HepG2 (cell line): ENCODE measurements around the gene SPAG7. TPM values are rescaled to one million over a fixed set of nuclear protein-coding genes. Genes with fewer than 3 reads are reported as not detected.

Source experiments
- HMG20B ChIP-seq: conservative IDR thresholded peaks from 2 replicates; pipeline ENCODE4 v1.6.1; 2016; ENCODE audit warnings: missing genetic modification reagents, missing compliant biosample characterization
- ISX ChIP-seq: sonication (generic); formaldehyde crosslinking; conservative IDR thresholded peaks from 2 replicates; pipeline ENCODE4 v1.5.0; 2020; ENCODE audit warnings: missing genetic modification reagents
- KDM3A ChIP-seq: IDR thresholded peaks from 2 replicates; pipeline ENCODE4 v1.6.1; 2018; ENCODE audit warnings: low read depth, missing compliant biosample characterization
- KDM5A ChIP-seq: fragments of 200-600 bp; sonication (generic); IDR thresholded peaks from 2 replicates; pipeline ENCODE4 v1.7.0; 2018; ENCODE audit warnings: antibody characterized with exemption, mild to moderate bottlenecking, low read length, borderline replicate concordance
- MIER2 ChIP-seq: IDR thresholded peaks from 2 replicates; pipeline ENCODE4 v1.6.1; 2016; ENCODE audit warnings: missing biosample characterization, missing genetic modification reagents
- POGZ ChIP-seq: sonication (generic); formaldehyde crosslinking; IDR thresholded peaks from 2 replicates; pipeline ENCODE4 v1.4.0; 2020; ENCODE audit warnings: mild to moderate bottlenecking, missing genetic modification reagents
- RXRB ChIP-seq: IDR thresholded peaks from 2 replicates; pipeline ENCODE4 v1.6.1; 2016; ENCODE audit warnings: borderline replicate concordance, missing genetic modification reagents, missing compliant biosample characterization
- SAP130 ChIP-seq: IDR thresholded peaks from 2 replicates; pipeline ENCODE4 v1.6.1; 2016; ENCODE audit warnings: low read depth
- SRSF4 ChIP-seq: fragments of 200-400 bp; formaldehyde crosslinking; IDR thresholded peaks from one replicate; pipeline ENCODE4 v1.6.1; 2018; ENCODE audit warnings: mild to moderate bottlenecking, low read depth, low read length, moderate library complexity; ENCODE audit not compliant: poor library complexity, severe bottlenecking
- ZFP1 ChIP-seq: IDR thresholded peaks from 2 replicates; pipeline ENCODE4 v1.6.1; 2016
- ZNF138 ChIP-seq: sonication (generic); formaldehyde crosslinking; IDR thresholded peaks from 2 replicates; pipeline ENCODE4 v1.5.0; 2020; ENCODE audit warnings: mild to moderate bottlenecking, low read depth, missing genetic modification reagents
- ZNF20 ChIP-seq: sonication (generic); formaldehyde crosslinking; IDR thresholded peaks from 2 replicates; pipeline ENCODE4 v1.4.0; 2020; ENCODE audit warnings: mild to moderate bottlenecking, moderate library complexity, missing genetic modification reagents
- ZNF430 ChIP-seq: sonication (generic); formaldehyde crosslinking; IDR thresholded peaks from 2 replicates; pipeline ENCODE4 v1.9.0; 2021; ENCODE audit warnings: mild to moderate bottlenecking, missing genetic modification reagents
- ZNF850 ChIP-seq: sonication (generic); formaldehyde crosslinking; conservative IDR thresholded peaks from 2 replicates; pipeline ENCODE4 v1.9.0; 2021; ENCODE audit warnings: mild to moderate bottlenecking, missing genetic modification reagents
- ZSCAN25 ChIP-seq: sonication (generic); formaldehyde crosslinking; IDR thresholded peaks from 2 replicates; pipeline ENCODE4 v1.8.0; 2022; ENCODE audit warnings: mild to moderate bottlenecking, missing genetic modification reagents
- polyA plus RNA-seq, 8 experiments: library from polyadenylated mRNA; depleted of rRNA in 3 of 8; stranded (reverse) in 7 of 8; unstranded in 1 of 8; fragments of >200 nt; fragmentation: Illumina TruSeq in 4 of 8; extraction: Trizol in 4 of 8; gene quantifications; 2 replicates each; pipeline versions ENCODE4 v1.2.1 to v1.2.3, GENCODE V29; 2011 to 2016; ENCODE audit warnings: low read depth in 4 of 8, missing spikeins in 1 of 8, mixed read lengths in 1 of 8; ENCODE audit not compliant: insufficient read depth in 1 of 8
- total RNA-seq, 5 experiments: library from RNA; depleted of rRNA; stranded (reverse); fragments of >200 nt; fragmentation: Illumina TruSeq; extraction: Trizol; gene quantifications; 2 replicates each; pipeline ENCODE4 v1.2.3, GENCODE V29; 2016; ENCODE audit warnings: low read depth in 1 of 5
- TF ChIP-seq, protein P1 (sequence below): sonication (generic); formaldehyde crosslinking; IDR thresholded peaks from 2 replicates; pipeline ENCODE4 v1.5.1; 2020; ENCODE audit warnings: mild to moderate bottlenecking, missing genetic modification reagents, moderate library complexity
- TF ChIP-seq, protein P2 (sequence below): IDR thresholded peaks from 2 replicates; pipeline ENCODE4 v1.6.1; 2016; ENCODE audit warnings: missing biosample characterization, missing genetic modification reagents, low read depth
- TF ChIP-seq, protein P3 (sequence below), 2 experiments: sonication (generic) in 1 of 2; formaldehyde crosslinking in 1 of 2; IDR thresholded peaks; 2 replicates each; pipeline versions ENCODE4 v1.4.0 to v1.6.1; 2018 to 2020; ENCODE audit warnings: missing genetic modification reagents in 2 of 2, borderline replicate concordance in 1 of 2, low read depth in 1 of 2, mild to moderate bottlenecking in 1 of 2, missing biosample characterization in 1 of 2
- TF ChIP-seq, protein P4 (sequence below): sonication (generic); IDR thresholded peaks from 2 replicates; pipeline ENCODE4 v1.6.1; 2016; ENCODE audit warnings: low read depth, borderline replicate concordance
- TF ChIP-seq, protein P5 (sequence below): sonication (generic); formaldehyde crosslinking; IDR thresholded peaks from 2 replicates; pipeline ENCODE4 v1.4.0; 2020; ENCODE audit warnings: missing genetic modification reagents

The SPAG7 gene
- total and polyA plus RNA-seq, 2 of the 13 experiments (the other 11 are each of a cell fraction or from before 2014, with no cell fraction given), result 51.0 to 59.0 TPM

DNA sequence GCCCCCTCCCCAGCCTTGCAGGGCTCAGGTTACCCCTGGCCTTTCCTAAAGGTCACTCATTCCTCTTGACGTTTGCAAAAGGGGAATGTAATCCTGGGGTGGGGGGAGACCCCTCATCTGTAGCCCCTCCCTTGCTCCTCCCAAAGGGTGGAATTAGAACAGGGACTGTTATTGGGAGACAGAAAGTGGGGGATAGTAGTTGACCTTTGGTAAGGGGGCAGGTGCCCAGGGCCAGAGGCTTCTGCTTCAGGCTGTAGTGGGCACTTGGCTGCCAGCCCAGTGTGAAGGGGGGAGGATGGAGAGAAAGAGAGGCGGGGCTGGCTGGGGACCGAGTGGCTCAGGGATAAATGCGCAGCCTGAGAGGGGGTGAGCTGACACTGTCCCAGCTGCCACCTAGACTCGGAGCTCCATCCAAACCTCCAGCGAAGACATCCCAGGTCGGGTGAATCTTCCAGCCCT is 16.8 kb downstream of the SPAG7 start, which contains the start of gene ENO3 (continued):
- TF ChIP-seq, protein P1, sequence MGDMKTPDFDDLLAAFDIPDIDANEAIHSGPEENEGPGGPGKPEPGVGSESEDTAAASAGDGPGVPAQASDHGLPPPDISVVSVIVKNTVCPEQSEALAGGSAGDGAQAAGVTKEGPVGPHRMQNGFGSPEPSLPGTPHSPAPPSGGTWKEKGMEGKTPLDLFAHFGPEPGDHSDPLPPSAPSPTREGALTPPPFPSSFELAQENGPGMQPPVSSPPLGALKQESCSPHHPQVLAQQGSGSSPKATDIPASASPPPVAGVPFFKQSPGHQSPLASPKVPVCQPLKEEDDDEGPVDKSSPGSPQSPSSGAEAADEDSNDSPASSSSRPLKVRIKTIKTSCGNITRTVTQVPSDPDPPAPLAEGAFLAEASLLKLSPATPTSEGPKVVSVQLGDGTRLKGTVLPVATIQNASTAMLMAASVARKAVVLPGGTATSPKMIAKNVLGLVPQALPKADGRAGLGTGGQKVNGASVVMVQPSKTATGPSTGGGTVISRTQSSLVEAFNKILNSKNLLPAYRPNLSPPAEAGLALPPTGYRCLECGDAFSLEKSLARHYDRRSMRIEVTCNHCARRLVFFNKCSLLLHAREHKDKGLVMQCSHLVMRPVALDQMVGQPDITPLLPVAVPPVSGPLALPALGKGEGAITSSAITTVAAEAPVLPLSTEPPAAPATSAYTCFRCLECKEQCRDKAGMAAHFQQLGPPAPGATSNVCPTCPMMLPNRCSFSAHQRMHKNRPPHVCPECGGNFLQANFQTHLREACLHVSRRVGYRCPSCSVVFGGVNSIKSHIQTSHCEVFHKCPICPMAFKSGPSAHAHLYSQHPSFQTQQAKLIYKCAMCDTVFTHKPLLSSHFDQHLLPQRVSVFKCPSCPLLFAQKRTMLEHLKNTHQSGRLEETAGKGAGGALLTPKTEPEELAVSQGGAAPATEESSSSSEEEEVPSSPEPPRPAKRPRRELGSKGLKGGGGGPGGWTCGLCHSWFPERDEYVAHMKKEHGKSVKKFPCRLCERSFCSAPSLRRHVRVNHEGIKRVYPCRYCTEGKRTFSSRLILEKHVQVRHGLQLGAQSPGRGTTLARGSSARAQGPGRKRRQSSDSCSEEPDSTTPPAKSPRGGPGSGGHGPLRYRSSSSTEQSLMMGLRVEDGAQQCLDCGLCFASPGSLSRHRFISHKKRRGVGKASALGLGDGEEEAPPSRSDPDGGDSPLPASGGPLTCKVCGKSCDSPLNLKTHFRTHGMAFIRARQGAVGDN (CRISPR knock-in tag), result peak; percentile 57
- TF ChIP-seq, protein P2, sequence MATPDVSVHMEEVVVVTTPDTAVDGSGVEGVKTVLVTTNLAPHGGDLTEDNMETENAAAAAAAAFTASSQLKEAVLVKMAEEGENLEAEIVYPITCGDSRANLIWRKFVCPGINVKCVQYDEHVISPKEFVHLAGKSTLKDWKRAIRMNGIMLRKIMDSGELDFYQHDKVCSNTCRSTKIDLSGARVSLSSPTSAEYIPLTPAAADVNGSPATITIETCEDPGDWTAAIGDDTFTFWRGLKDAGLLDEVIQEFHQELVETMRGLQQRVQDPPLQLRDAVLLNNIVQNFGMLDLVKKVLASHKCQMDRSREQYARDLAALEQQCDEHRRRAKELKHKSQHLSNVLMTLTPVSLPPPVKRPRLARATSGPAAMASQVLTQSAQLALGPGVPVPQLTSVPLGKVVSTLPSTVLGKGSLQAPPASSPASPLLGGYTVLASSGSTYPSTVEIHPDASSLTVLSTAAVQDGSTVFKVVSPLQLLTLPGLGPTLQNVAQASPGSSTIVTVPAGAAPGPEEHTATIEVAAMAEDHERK (CRISPR knock-in tag), result no peak
- TF ChIP-seq ZNF850 (CRISPR knock-in tag), result no peak
- TF ChIP-seq POGZ (CRISPR knock-in tag), result no peak
- TF ChIP-seq RXRB (CRISPR knock-in tag), result peak; percentile 58
- no peak for TF ChIP-seq SRSF4
- TF ChIP-seq ZNF20 (CRISPR knock-in tag), result no peak
- TF ChIP-seq, protein P3, sequence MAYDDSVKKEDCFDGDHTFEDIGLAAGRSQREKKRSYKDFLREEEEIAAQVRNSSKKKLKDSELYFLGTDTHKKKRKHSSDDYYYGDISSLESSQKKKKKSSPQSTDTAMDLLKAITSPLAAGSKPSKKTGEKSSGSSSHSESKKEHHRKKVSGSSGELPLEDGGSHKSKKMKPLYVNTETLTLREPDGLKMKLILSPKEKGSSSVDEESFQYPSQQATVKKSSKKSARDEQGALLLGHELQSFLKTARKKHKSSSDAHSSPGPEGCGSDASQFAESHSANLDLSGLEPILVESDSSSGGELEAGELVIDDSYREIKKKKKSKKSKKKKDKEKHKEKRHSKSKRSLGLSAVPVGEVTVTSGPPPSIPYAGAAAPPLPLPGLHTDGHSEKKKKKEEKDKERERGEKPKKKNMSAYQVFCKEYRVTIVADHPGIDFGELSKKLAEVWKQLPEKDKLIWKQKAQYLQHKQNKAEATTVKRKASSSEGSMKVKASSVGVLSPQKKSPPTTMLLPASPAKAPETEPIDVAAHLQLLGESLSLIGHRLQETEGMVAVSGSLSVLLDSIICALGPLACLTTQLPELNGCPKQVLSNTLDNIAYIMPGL (CRISPR knock-in tag; IDR thresholded peaks at IDR 0.05; ENCODE audit: borderline replicate concordance in 1 of 2, low read depth in 1 of 2), result peak in 1 of 2 experiments; percentile 25; a peak in 1 of 4 replicates
- no peak for TF ChIP-seq ISX (CRISPR knock-in tag)
- TF ChIP-seq KDM3A (CRISPR knock-in tag), result peak; percentile 56; the same call in 1 of the 2 replicates
- TF ChIP-seq ZNF430 (CRISPR knock-in tag), result no peak
- peak; percentile 71; the same call in 1 of the 2 replicates for TF ChIP-seq SAP130 (CRISPR knock-in tag)
- TF ChIP-seq ZSCAN25 (CRISPR knock-in tag), result peak; percentile 86; the same call in 1 of the 2 replicates
- TF ChIP-seq HMG20B (CRISPR knock-in tag), result 0 out of 2 replicates have a peak, but pooled peaks have one; percentile 21
- TF ChIP-seq, protein P4, sequence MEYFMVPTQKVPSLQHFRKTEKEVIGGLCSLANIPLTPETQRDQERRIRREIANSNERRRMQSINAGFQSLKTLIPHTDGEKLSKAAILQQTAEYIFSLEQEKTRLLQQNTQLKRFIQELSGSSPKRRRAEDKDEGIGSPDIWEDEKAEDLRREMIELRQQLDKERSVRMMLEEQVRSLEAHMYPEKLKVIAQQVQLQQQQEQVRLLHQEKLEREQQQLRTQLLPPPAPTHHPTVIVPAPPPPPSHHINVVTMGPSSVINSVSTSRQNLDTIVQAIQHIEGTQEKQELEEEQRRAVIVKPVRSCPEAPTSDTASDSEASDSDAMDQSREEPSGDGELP, result peak; percentile 57; the same call in 1 of the 2 replicates
- no peak for TF ChIP-seq ZFP1 (CRISPR knock-in tag)
- TF ChIP-seq, protein P5, sequence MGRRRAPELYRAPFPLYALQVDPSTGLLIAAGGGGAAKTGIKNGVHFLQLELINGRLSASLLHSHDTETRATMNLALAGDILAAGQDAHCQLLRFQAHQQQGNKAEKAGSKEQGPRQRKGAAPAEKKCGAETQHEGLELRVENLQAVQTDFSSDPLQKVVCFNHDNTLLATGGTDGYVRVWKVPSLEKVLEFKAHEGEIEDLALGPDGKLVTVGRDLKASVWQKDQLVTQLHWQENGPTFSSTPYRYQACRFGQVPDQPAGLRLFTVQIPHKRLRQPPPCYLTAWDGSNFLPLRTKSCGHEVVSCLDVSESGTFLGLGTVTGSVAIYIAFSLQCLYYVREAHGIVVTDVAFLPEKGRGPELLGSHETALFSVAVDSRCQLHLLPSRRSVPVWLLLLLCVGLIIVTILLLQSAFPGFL (CRISPR knock-in tag), result no peak
- 0 out of 2 replicates have a peak, but pooled peaks have one; percentile 49 for TF ChIP-seq MIER2 (CRISPR knock-in tag)
- peak; percentile 63; the same call in 1 of the 2 replicates for TF ChIP-seq KDM5A
- TF ChIP-seq ZNF138, result no peak
